HEK293T (cell line): ENCODE data around the gene SPSB2.

Experiments used
- CTCF ChIA-PET: fragments of 350-600 bp; formaldehyde crosslinking; extraction: SDS; loops from one replicate; lab custom pipeline; 2021; ENCODE audit warnings: antibody characterized with exemption, inconsistent platforms; lab: Yijun Ruan, JAX
- POLR2A ChIA-PET: fragments of 350-600 bp; formaldehyde crosslinking; extraction: SDS; loops from one replicate; lab custom pipeline; 2020; ENCODE audit warnings: antibody characterized with exemption, inconsistent platforms; lab: Yijun Ruan, JAX
- DNase-seq: peaks from one replicate; pipeline ENCODE4 v3.0.0; 2012; ENCODE audit warnings: mixed read lengths; ENCODE audit errors: extremely low spot score
- ARNT ChIP-seq: fragments of 450-650 bp; IDR thresholded peaks from 2 replicates; pipeline ENCODE4 v1.6.1; 2017; ENCODE audit warnings: mild to moderate bottlenecking
- BHLHE40 ChIP-seq: fragments of 450-650 bp; IDR thresholded peaks from 2 replicates; pipeline ENCODE4 v1.6.1; 2016; ENCODE audit warnings: mild to moderate bottlenecking, moderate library complexity, borderline replicate concordance
- CTBP1 ChIP-seq: fragments of 450-650 bp; IDR thresholded peaks from 2 replicates; pipeline ENCODE4 v1.6.1; 2016; ENCODE audit warnings: borderline replicate concordance
- ELF4 ChIP-seq: fragments of 450-650 bp; IDR thresholded peaks from 2 replicates; pipeline ENCODE4 v1.6.1; 2017; ENCODE audit warnings: antibody characterized with exemption
- FOXA1 ChIP-seq: fragments of 450-650 bp; IDR thresholded peaks from 2 replicates; pipeline ENCODE4 v1.6.1; 2016; ENCODE audit warnings: mild to moderate bottlenecking
- FOXK2 ChIP-seq: fragments of 450-650 bp; IDR thresholded peaks from 2 replicates; pipeline ENCODE4 v1.6.1; 2016; ENCODE audit warnings: mild to moderate bottlenecking
- FOXM1 ChIP-seq: fragments of 450-650 bp; IDR thresholded peaks from 2 replicates; pipeline ENCODE4 v1.6.1; 2017; ENCODE audit warnings: mild to moderate bottlenecking, borderline replicate concordance
- HDGF ChIP-seq: fragments of 450-650 bp; IDR thresholded peaks from 2 replicates; pipeline ENCODE4 v1.6.1; 2017; ENCODE audit warnings: antibody characterized with exemption, borderline replicate concordance
- L3MBTL2 ChIP-seq: fragments of 450-650 bp; conservative IDR thresholded peaks from 2 replicates; pipeline ENCODE4 v1.6.1; 2016; ENCODE audit warnings: mild to moderate bottlenecking
- LEF1 ChIP-seq: fragments of 450-650 bp; IDR thresholded peaks from 2 replicates; pipeline ENCODE4 v1.6.1; 2017; ENCODE audit warnings: mild to moderate bottlenecking, borderline replicate concordance
- NFRKB ChIP-seq: fragments of 450-650 bp; IDR thresholded peaks from 2 replicates; pipeline ENCODE4 v1.6.1; 2016; ENCODE audit warnings: mild to moderate bottlenecking, moderate library complexity
- PKNOX1 ChIP-seq: fragments of 450-650 bp; IDR thresholded peaks from 2 replicates; pipeline ENCODE4 v1.6.1; 2016
- SP1 ChIP-seq: fragments of 450-650 bp; IDR thresholded peaks from 2 replicates; pipeline ENCODE4 v1.6.1; 2017
- SUZ12 ChIP-seq: fragments of 450-650 bp; IDR thresholded peaks from 2 replicates; pipeline ENCODE4 v1.6.1; 2016; ENCODE audit warnings: mild to moderate bottlenecking
- TARDBP ChIP-seq: fragments of 450-650 bp; IDR thresholded peaks from 2 replicates; pipeline ENCODE4 v1.6.1; 2016
- ZNF384 ChIP-seq: fragments of 450-650 bp; IDR thresholded peaks from 2 replicates; pipeline ENCODE4 v1.6.1; 2016

The SPSB2 gene

GRCh38 chr12:6852651-6853354 is 20.3 kb downstream of the SPSB2 start:
- ChIA-PET POLR2A (interaction anchor here (0.5 to 5.5 kb wide), 19 partner anchors 9 to 239 kb away, joined by 3 to 214 read pairs (median 9); partner anchors contain the start of genes C12orf57, COPS7A, GNB3 and GPR162), CTCF (interaction anchor here (0.7 to 3.9 kb wide), 7 partner anchors 16 to 239 kb away, joined by 3 to 28 read pairs (median 4); partner anchors contain the start of genes RNU7-1 and SPSB2)
- TF ChIP-seq HDGF (no peak), TARDBP (no peak), FOXM1 (no peak), PKNOX1 (no peak), SUZ12 (no peak), SP1 (no peak), ARNT (no peak), FOXA1 (no peak), BHLHE40 (no peak), ELF4 (no peak), CTBP1 (no peak), L3MBTL2 (no peak)
- no peak for DNase-seq

GRCh38 chr12:6851921-6852650 is 21.0 kb downstream of the SPSB2 start, which contains the start of gene USP5:
USP5 (plus strand) TSS chr12:6852150; CDS start chr12:6852180, 30 bp downstream.
- ChIA-PET CTCF (interaction anchor here (0.7 to 3.9 kb wide), 11 partner anchors 16 to 238 kb away, joined by 3 to 28 read pairs (median 4); partner anchors contain the start of genes MLF2, RNU7-1 and SPSB2), POLR2A (interaction anchor here (0.5 to 5.5 kb wide), 37 partner anchors 9 to 381 kb away, joined by 3 to 214 read pairs (median 5); partner anchors contain the start of genes C12orf57, COPS7A, GNB3 and GPR162)
- DNase-seq: peak; percentile 94
- peak; percentile 83 for TF ChIP-seq L3MBTL2
- no peak for TF ChIP-seq SP1
- TF ChIP-seq FOXK2: no peak
- TF ChIP-seq PKNOX1: peak; percentile 98
- TF ChIP-seq FOXA1: no peak
- TF ChIP-seq TARDBP: no peak
- peak; percentile 100 for TF ChIP-seq ELF4
- TF ChIP-seq SUZ12: peak; percentile 99
- TF ChIP-seq FOXM1: no peak
- TF ChIP-seq ZNF384: no peak
- no peak for TF ChIP-seq LEF1
- TF ChIP-seq HDGF: 0 out of 2 replicates have a peak, but pooled peaks have one; percentile 45

- ChIA-PET POLR2A (interaction anchor here (0.6 to 5.5 kb wide), 34 partner anchors 10 to 380 kb away, joined by 3 to 214 read pairs (median 6); partner anchors contain the start of genes C12orf57, COPS7A, GNB3 and GPR162), CTCF (interaction anchor here (0.8 to 3.9 kb wide), 9 partner anchors 16 to 98 kb away, joined by 3 to 28 read pairs (median 5); partner anchors contain the start of genes MLF2 and SPSB2)
- peak; percentile 99 for TF ChIP-seq PKNOX1
- TF ChIP-seq SUZ12: no peak
- TF ChIP-seq FOXM1: peak; percentile 59; the same call in 1 of the 2 replicates
- TF ChIP-seq CTBP1: no peak
- TF ChIP-seq L3MBTL2: peak; percentile 94
- peak; percentile 95 for DNase-seq
Measured at GRCh38 chr12:6851153-6851920, 21.8 kb downstream of the SPSB2 start, which contains the start of gene CDCA3. CDCA3 (minus strand) TSS chr12:6851286; CDS start chr12:6850952, 334 bp downstream.

- no peak for TF ChIP-seq SUZ12
- CTCF ChIA-PET: interaction anchor here (1.0 to 3.9 kb wide), 5 partner anchors 15 to 98 kb away, joined by 4 to 26 read pairs (median 6); partner anchors contain the start of gene MLF2
- DNase-seq: no peak
- POLR2A ChIA-PET: interaction anchor here (1.0 to 5.5 kb wide), 21 partner anchors 10 to 380 kb away, joined by 3 to 214 read pairs (median 12); partner anchors contain the start of genes C12orf57, COPS7A, GNB3 and GPR162
Measured at GRCh38 chr12:6850796-6851152, 22.3 kb downstream of the SPSB2 start.

GRCh38 chr12:6849976-6850560 is 23.0 kb downstream of the SPSB2 start:
- POLR2A ChIA-PET: interaction anchor here (1.0 to 5.5 kb wide), 6 partner anchors 15 to 161 kb away, joined by 3 to 214 read pairs (median 33); partner anchors contain the start of genes COPS7A, P3H3, PTMS and SPSB2
- DNase-seq: no peak
- TF ChIP-seq FOXA1: no peak
- no peak for TF ChIP-seq TARDBP
- no peak for TF ChIP-seq ELF4
- TF ChIP-seq ZNF384: no peak
- no peak for TF ChIP-seq HDGF
- TF ChIP-seq NFRKB: no peak
- no peak for TF ChIP-seq FOXK2
- no peak for TF ChIP-seq L3MBTL2
- TF ChIP-seq LEF1: no peak
- TF ChIP-seq FOXM1: no peak
- TF ChIP-seq CTBP1: no peak
- TF ChIP-seq PKNOX1: no peak
- no peak for TF ChIP-seq ARNT
- TF ChIP-seq BHLHE40: no peak
- no peak for TF ChIP-seq SP1
- no peak for TF ChIP-seq SUZ12
- CTCF ChIA-PET: interaction anchor here (0.7 to 3.9 kb wide), 4 partner anchors 15 to 287 kb away, joined by 4 to 26 read pairs (median 8); no protein-coding TSS in a partner anchor
